ENCODE measurements around the gene B9D2. TPM values are rescaled to one million over a fixed set of nuclear protein-coding genes. Genes with fewer than 3 reads are reported as not detected.

B9D2 gene
- total RNA-seq, 2 experiments from 2014 or later, result 21.1 to 26.8 TPM

DNA sequence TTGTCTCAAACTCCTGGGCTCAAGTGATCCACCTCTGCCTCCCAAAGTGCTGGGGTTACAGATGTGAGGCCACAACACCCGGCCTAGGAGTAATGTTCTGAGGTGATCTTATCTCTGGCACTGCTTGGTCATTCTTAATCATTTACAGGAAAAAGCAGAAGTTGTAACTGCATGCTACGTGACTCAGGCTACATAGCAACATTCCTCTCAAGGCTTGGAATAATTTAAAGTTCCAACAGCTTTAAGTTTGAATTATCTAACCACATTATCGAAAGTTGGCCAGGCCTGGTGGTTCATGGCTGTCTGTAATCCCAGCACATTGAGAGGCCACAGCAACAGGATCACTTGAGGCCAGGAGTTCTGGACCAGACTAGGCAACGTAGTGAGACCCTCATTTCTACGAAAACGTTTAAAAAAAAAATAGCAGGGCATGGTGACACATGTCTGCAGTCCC lies 3.9 kb upstream of the B9D2 start:
- H3K9me3 ChIP-seq (ENCODE audit: control insufficient read depth in 1 of 2, insufficient read depth in 1 of 2, low read length in 2 of 2), result no peaks in the 10 kb centered on the region
- no peaks in the 10 kb centered on the region for H3K27me3 ChIP-seq (ENCODE audit: control insufficient read depth in 1 of 2, insufficient read depth in 2 of 2, low read length in 2 of 2)
- H3K27ac ChIP-seq (ENCODE audit: low read depth in 1 of 2, low read length in 2 of 2), result no peak overlapping the region
- no peak for TF ChIP-seq CTCF (IDR thresholded peaks at IDR 0.05)
- intact Hi-C loops (cut with DNase I, micrococcal nuclease), result no loop called here
- peaks cover 18% of the 10 kb centered on the region for H3K4me1 ChIP-seq (ENCODE audit: insufficient read depth, low read length)
- no peaks in the 10 kb centered on the region for H3K36me3 ChIP-seq (ENCODE audit: insufficient read depth, low read length)
- POLR2A ChIA-PET, result no interaction called here
- H3K4me3 ChIP-seq (ENCODE audit: low read length), result no peak overlapping the region
- Mint-ChIP-seq H3K27ac (no peak overlapping the region), H3K4me3 (no peak overlapping the region), H3K27me3 (no peaks in the 10 kb centered on the region), H3K36me3 (ENCODE audit: low read depth) (peaks cover 9% of the 10 kb centered on the region), H3K9me3 (no peaks in the 10 kb centered on the region), H3K4me1 (ENCODE audit: low read depth) (peaks cover 16% of the 10 kb centered on the region)
- CTCF ChIA-PET, result interaction anchor here (1.2 kb wide), 1 partner anchor 15 kb away, joined by 3 read pairs; no protein-coding TSS in a partner anchor
- peak in 1 of 14 experiments; percentile 44 for DNase-seq
- no peak for ATAC-seq (ENCODE audit: poor library complexity)

DNA sequence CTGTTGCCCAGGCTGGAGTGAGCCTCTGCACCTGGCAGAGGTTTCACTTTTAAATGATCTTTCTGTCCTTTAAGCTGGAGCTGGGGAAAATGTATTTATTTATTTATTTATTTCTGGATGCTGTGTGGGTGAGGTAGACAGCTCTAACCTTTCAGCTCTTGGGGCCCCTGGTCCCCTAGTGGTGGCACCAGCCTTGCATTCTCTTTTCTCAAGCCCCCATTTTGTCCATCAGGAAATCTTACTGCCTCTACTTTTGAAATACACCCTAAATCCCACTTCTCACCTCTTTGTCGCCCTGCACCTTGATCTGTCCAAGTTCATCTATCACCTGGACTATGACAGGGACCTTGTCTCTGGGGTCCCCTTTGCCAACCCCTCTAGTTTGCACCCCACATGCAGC lies 2.1 kb upstream of the B9D2 start:
- TF ChIP-seq CTCF (IDR thresholded peaks at IDR 0.05), result no peak
- Mint-ChIP-seq H3K4me3 (peak overlapping the region; percentile 77), H3K27me3 (no peaks in the 10 kb centered on the region), H3K4me1 (ENCODE audit: low read depth) (peaks cover 25% of the 10 kb centered on the region), H3K36me3 (ENCODE audit: low read depth) (peaks cover 13% of the 10 kb centered on the region), H3K9me3 (no peaks in the 10 kb centered on the region), H3K27ac (peak overlapping the region; percentile 72)
- Histone ChIP-seq H3K36me3 (ENCODE audit: insufficient read depth, low read length) (no peaks in the 10 kb centered on the region), H3K4me3 (ENCODE audit: low read length) (no peak overlapping the region), H3K4me1 (ENCODE audit: insufficient read depth, low read length) (peaks cover 27% of the 10 kb centered on the region), H3K27ac (ENCODE audit: low read depth in 1 of 2, low read length in 2 of 2) (no peak overlapping the region), H3K27me3 (ENCODE audit: control insufficient read depth in 1 of 2, insufficient read depth in 2 of 2, low read length in 2 of 2) (no peaks in the 10 kb centered on the region), H3K9me3 (ENCODE audit: control insufficient read depth in 1 of 2, insufficient read depth in 1 of 2, low read length in 2 of 2) (no peaks in the 10 kb centered on the region)
- intact Hi-C loops (cut with DNase I, micrococcal nuclease), result no loop called here
- no peak for ATAC-seq (ENCODE audit: poor library complexity)
- POLR2A ChIA-PET, result no interaction called here
- CTCF ChIA-PET, result interaction anchor here (0.7 kb wide), 2 partner anchors 231 to 971 kb away, joined by 3 read pairs; no protein-coding TSS in a partner anchor
- DNase-seq, result peak in 1 of 14 experiments; percentile 52

GRCh38 chr19:41364524-41365391 lies 809 bp upstream of the B9D2 start:
- POLR2A ChIA-PET, result interaction anchor here (0.6 to 5.3 kb wide), 24 partner anchors 8 to 1929 kb away, joined by 3 to 148 read pairs (median 6); partner anchors contain the start of genes ACTMAP, CCDC97, CEACAM21 and DMAC2
- intact Hi-C loops (cut with DNase I, micrococcal nuclease), result loop anchor here (1.0 to 5.0 kb wide), 4 partner anchors 33 to 713 kb away; partner anchors contain the start of genes BCKDHA (in 2 of the 2), EXOSC5 (in 2 of the 2), DMAC2 (in 1 of the 2) and ZNF574 (in 1 of the 2)

More at GRCh38 chr19:41364524-41365391, 809 bp upstream of the B9D2 start:
- DNase-seq, result no peak
- Histone ChIP-seq H3K4me3 (ENCODE audit: low read length) (peak overlapping the region; percentile 66), H3K27me3 (ENCODE audit: control insufficient read depth in 1 of 2, insufficient read depth in 2 of 2, low read length in 2 of 2) (no peaks in the 10 kb centered on the region), H3K9me3 (ENCODE audit: control insufficient read depth in 1 of 2, insufficient read depth in 1 of 2, low read length in 2 of 2) (no peaks in the 10 kb centered on the region), H3K27ac (ENCODE audit: low read depth in 1 of 2, low read length in 2 of 2) (peak overlapping the region; percentile 98 to 99), H3K4me1 (ENCODE audit: insufficient read depth, low read length) (peaks cover 33% of the 10 kb centered on the region), H3K36me3 (ENCODE audit: insufficient read depth, low read length) (peaks cover 3% of the 10 kb centered on the region)
- ATAC-seq (ENCODE audit: poor library complexity), result no peak
- CTCF ChIA-PET, result interaction anchor here (2.0 to 3.1 kb wide), 3 partner anchors 12 to 102 kb away, joined by 9 to 17 read pairs (median 9); partner anchors contain the start of genes DMAC2 and TGFB1
- peaks cover 13% of the 10 kb centered on the region for H3K36me3 Mint-ChIP-seq (ENCODE audit: low read depth)
- peak overlapping the region; percentile 94 for H3K4me3 Mint-ChIP-seq
- H3K9me3 Mint-ChIP-seq, result no peaks in the 10 kb centered on the region
- no peak for TF ChIP-seq CTCF (IDR thresholded peaks at IDR 0.05)
- peaks cover 34% of the 10 kb centered on the region for H3K4me1 Mint-ChIP-seq (ENCODE audit: low read depth)
- H3K27me3 Mint-ChIP-seq, result no peaks in the 10 kb centered on the region
- H3K27ac Mint-ChIP-seq, result peak overlapping the region; percentile 98
